GF-D8 (cell line): ENCODE measurements around the gene YES1.
"Not testable (repeated sequence)": the region's sequence is repeated elsewhere in the genome, so short reads cannot be mapped to it uniquely, and the experiment has no call there.

Experiments
- DNase-seq: peaks from one replicate; lab custom pipeline; 2025; lab: John Stamatoyannopoulos, UW

The YES1 gene

GRCh38 chr18:784470-785172 lies 27.4 kb downstream of the YES1 start:
- DNase-seq: no peak

- DNase-seq: no peak
Measured at GRCh38 chr18:778194-778927, 33.7 kb downstream of the YES1 start.

GRCh38 chr18:777021-777420 lies 35.0 kb downstream of the YES1 start:
- DNase-seq: no peak

GRCh38 chr18:776044-776443 lies 36.0 kb downstream of the YES1 start:
- DNase-seq: not testable (repeated sequence)

- DNase-seq: no peak
Measured at GRCh38 chr18:774811-775210, 37.2 kb downstream of the YES1 start.

GRCh38 chr18:773980-774624 lies 37.9 kb downstream of the YES1 start:
- DNase-seq: no peak

GRCh38 chr18:770583-770961 lies 41.5 kb downstream of the YES1 start:
- no peak for DNase-seq

GRCh38 chr18:767961-768360 lies 44.1 kb downstream of the YES1 start:
- no peak for DNase-seq

- no peak for DNase-seq
Measured at GRCh38 chr18:767084-767882, 44.8 kb downstream of the YES1 start.

- no peak for DNase-seq
Measured at GRCh38 chr18:766550-766860, 45.5 kb downstream of the YES1 start.

- no peak for DNase-seq
Measured at GRCh38 chr18:765764-766549, 46.1 kb downstream of the YES1 start.

GRCh38 chr18:759864-760263 lies 52.2 kb downstream of the YES1 start:
- not testable (repeated sequence) for DNase-seq

GRCh38 chr18:755506-755905 lies 56.5 kb downstream of the YES1 start:
- no peak for DNase-seq

- no peak for DNase-seq
Measured at GRCh38 chr18:754656-755055, 57.4 kb downstream of the YES1 start.

- DNase-seq: no peak
Measured at GRCh38 chr18:750456-750855, 61.6 kb downstream of the YES1 start.

- DNase-seq: no peak
Measured at GRCh38 chr18:744832-745597, 67.0 kb downstream of the YES1 start.

GRCh38 chr18:741931-742512 lies 70.0 kb downstream of the YES1 start:
- peak; percentile 81 for DNase-seq

GRCh38 chr18:732371-732770 lies 79.7 kb downstream of the YES1 start:
- DNase-seq: no peak

- DNase-seq: no peak
Measured at GRCh38 chr18:731185-731584, 80.9 kb downstream of the YES1 start.

GRCh38 chr18:730692-731091 lies 81.3 kb downstream of the YES1 start:
- DNase-seq: no peak

- DNase-seq: not testable (repeated sequence)
Measured at GRCh38 chr18:730120-730519, 81.9 kb downstream of the YES1 start.
